ENCODE results near the gene LCN6. TPM values are rescaled to one million over a fixed set of nuclear protein-coding genes. Genes with fewer than 3 reads are reported as not detected.

The LCN6 gene
- total and polyA plus RNA-seq, 2 of the 13 experiments (the other 11 are each of a cell fraction or from before 2014, with no cell fraction given) = not detected

- TF ChIP-seq SCMH1 (CRISPR knock-in tag; IDR thresholded peaks at IDR 0.05; ENCODE audit: borderline replicate concordance) = no peak
- no peak for TF ChIP-seq ZNF431 (CRISPR knock-in tag; IDR thresholded peaks at IDR 0.05; ENCODE audit: borderline replicate concordance, low read depth)
- TF ChIP-seq ZSCAN31 (CRISPR knock-in tag; IDR thresholded peaks at IDR 0.05; ENCODE audit: low read depth) = peak; percentile 82
- TF ChIP-seq, protein P1, sequence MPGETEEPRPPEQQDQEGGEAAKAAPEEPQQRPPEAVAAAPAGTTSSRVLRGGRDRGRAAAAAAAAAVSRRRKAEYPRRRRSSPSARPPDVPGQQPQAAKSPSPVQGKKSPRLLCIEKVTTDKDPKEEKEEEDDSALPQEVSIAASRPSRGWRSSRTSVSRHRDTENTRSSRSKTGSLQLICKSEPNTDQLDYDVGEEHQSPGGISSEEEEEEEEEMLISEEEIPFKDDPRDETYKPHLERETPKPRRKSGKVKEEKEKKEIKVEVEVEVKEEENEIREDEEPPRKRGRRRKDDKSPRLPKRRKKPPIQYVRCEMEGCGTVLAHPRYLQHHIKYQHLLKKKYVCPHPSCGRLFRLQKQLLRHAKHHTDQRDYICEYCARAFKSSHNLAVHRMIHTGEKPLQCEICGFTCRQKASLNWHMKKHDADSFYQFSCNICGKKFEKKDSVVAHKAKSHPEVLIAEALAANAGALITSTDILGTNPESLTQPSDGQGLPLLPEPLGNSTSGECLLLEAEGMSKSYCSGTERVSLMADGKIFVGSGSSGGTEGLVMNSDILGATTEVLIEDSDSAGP (CRISPR knock-in tag; IDR thresholded peaks at IDR 0.05; ENCODE audit: borderline replicate concordance) = no peak
- peak; percentile 94 for TF ChIP-seq TAF1 (CRISPR knock-in tag; IDR thresholded peaks at IDR 0.05)
- TF ChIP-seq ATF4 (CRISPR knock-in tag; IDR thresholded peaks at IDR 0.05) = 0 out of 4 replicates have a peak, but pooled peaks of 1 of the 2 experiments have one; percentile 42
- TF ChIP-seq ZSCAN30 (CRISPR knock-in tag; IDR thresholded peaks at IDR 0.05) = no peak; the same call in 1 of the 2 replicates
- TF ChIP-seq HNF4A (CRISPR knock-in tag; IDR thresholded peaks at IDR 0.05) = no peak
- TF ChIP-seq AKAP8 (CRISPR knock-in tag; IDR thresholded peaks at IDR 0.05) = peak; percentile 89
- TF ChIP-seq, protein P2, sequence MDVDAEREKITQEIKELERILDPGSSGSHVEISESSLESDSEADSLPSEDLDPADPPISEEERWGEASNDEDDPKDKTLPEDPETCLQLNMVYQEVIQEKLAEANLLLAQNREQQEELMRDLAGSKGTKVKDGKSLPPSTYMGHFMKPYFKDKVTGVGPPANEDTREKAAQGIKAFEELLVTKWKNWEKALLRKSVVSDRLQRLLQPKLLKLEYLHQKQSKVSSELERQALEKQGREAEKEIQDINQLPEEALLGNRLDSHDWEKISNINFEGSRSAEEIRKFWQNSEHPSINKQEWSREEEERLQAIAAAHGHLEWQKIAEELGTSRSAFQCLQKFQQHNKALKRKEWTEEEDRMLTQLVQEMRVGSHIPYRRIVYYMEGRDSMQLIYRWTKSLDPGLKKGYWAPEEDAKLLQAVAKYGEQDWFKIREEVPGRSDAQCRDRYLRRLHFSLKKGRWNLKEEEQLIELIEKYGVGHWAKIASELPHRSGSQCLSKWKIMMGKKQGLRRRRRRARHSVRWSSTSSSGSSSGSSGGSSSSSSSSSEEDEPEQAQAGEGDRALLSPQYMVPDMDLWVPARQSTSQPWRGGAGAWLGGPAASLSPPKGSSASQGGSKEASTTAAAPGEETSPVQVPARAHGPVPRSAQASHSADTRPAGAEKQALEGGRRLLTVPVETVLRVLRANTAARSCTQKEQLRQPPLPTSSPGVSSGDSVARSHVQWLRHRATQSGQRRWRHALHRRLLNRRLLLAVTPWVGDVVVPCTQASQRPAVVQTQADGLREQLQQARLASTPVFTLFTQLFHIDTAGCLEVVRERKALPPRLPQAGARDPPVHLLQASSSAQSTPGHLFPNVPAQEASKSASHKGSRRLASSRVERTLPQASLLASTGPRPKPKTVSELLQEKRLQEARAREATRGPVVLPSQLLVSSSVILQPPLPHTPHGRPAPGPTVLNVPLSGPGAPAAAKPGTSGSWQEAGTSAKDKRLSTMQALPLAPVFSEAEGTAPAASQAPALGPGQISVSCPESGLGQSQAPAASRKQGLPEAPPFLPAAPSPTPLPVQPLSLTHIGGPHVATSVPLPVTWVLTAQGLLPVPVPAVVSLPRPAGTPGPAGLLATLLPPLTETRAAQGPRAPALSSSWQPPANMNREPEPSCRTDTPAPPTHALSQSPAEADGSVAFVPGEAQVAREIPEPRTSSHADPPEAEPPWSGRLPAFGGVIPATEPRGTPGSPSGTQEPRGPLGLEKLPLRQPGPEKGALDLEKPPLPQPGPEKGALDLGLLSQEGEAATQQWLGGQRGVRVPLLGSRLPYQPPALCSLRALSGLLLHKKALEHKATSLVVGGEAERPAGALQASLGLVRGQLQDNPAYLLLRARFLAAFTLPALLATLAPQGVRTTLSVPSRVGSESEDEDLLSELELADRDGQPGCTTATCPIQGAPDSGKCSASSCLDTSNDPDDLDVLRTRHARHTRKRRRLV (CRISPR knock-in tag; IDR thresholded peaks at IDR 0.05) = peak; percentile 51; the same call in 1 of the 2 replicates
- TF ChIP-seq ZNF382 (CRISPR knock-in tag; IDR thresholded peaks at IDR 0.05; ENCODE audit: borderline replicate concordance) = no peak
- peak; percentile 59; the same call in 1 of the 2 replicates for TF ChIP-seq SP5 (CRISPR knock-in tag; IDR thresholded peaks at IDR 0.05; ENCODE audit: borderline replicate concordance, low read depth)
- TF ChIP-seq CREM (IDR thresholded peaks at IDR 0.05) = peak; percentile 72
- no peak for TF ChIP-seq CREM (CRISPR knock-in tag; IDR thresholded peaks at IDR 0.05)
- TF ChIP-seq, protein P3, sequence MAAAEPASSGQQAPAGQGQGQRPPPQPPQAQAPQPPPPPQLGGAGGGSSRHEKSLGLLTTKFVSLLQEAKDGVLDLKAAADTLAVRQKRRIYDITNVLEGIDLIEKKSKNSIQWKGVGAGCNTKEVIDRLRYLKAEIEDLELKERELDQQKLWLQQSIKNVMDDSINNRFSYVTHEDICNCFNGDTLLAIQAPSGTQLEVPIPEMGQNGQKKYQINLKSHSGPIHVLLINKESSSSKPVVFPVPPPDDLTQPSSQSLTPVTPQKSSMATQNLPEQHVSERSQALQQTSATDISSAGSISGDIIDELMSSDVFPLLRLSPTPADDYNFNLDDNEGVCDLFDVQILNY (CRISPR knock-in tag; conservative IDR thresholded peaks at IDR 0.05) = peak; percentile 73
- TF ChIP-seq ZBTB21 (CRISPR knock-in tag; IDR thresholded peaks at IDR 0.05) = no peak
- TF ChIP-seq, protein P4, sequence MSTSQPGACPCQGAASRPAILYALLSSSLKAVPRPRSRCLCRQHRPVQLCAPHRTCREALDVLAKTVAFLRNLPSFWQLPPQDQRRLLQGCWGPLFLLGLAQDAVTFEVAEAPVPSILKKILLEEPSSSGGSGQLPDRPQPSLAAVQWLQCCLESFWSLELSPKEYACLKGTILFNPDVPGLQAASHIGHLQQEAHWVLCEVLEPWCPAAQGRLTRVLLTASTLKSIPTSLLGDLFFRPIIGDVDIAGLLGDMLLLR (CRISPR knock-in tag; IDR thresholded peaks at IDR 0.05) = peak; percentile 84
- TF ChIP-seq SMAD3 (CRISPR knock-in tag; IDR thresholded peaks at IDR 0.05) = peak; percentile 72; the same call in 1 of the 2 replicates
- TF ChIP-seq NFIC (IDR thresholded peaks at IDR 0.05; ENCODE audit: low read length) = no peak
- peak; percentile 80; the same call in 1 of the 2 replicates for TF ChIP-seq GTF2F1 (IDR thresholded peaks at IDR 0.05; ENCODE audit: low read length)
These were observed 20.2 kb downstream of the LCN6 start (continued) for GRCh38 chr9:136728080-136728547.
